CD14-positive monocyte (primary cell): ENCODE data around the gene DRAXIN. TPM values are rescaled to one million over a fixed set of nuclear protein-coding genes. Genes with fewer than 3 reads are reported as not detected.

Source experiments
- DNase-seq, 3 donors: peaks; one replicate each; pipeline ENCODE4 v3.0.0-alpha.2; 2011 to 2022
- H2AFZ ChIP-seq: 2 replicates; pipeline ENCODE4 v1.6.0; 2012; ENCODE audit warnings: mild to moderate bottlenecking, low read depth, low read length, inconsistent platforms; ENCODE audit not compliant: insufficient read depth, poor library complexity, severe bottlenecking
- H3K27ac ChIP-seq, 2 donors: 1 replicate in 1 of 2; 2 replicates in 1 of 2; pipeline ENCODE4 v1.5.1; 2012 to 2013; ENCODE audit warnings: low read length in 2 of 2, control low read depth in 1 of 2, inconsistent platforms in 1 of 2, low read depth in 1 of 2, mild to moderate bottlenecking in 1 of 2
- H3K27me3 ChIP-seq, 2 donors: one replicate each; pipeline versions ENCODE4 v1.6.0 to v1.6.1; 2011 to 2013; ENCODE audit warnings: low read length in 2 of 2; ENCODE audit not compliant: control insufficient read depth in 2 of 2, insufficient read depth in 2 of 2
- H3K36me3 ChIP-seq, 2 donors: replicated peaks in 1 of 2; 1 replicate in 1 of 2; 2 replicates in 1 of 2; pipeline versions ENCODE4 v1.5.1 to v1.6.1; 2012 to 2013; ENCODE audit warnings: low read length in 2 of 2, control low read depth in 1 of 2, inconsistent platforms in 1 of 2, mild to moderate bottlenecking in 1 of 2; ENCODE audit not compliant: insufficient read depth in 2 of 2, control insufficient read depth in 1 of 2
- H3K4me1 ChIP-seq, 2 donors: 1 replicate in 1 of 2; 2 replicates in 1 of 2; pipeline versions ENCODE4 v1.5.1 to v1.6.1; 2012 to 2013; ENCODE audit warnings: low read length in 2 of 2, control low read depth in 1 of 2, inconsistent platforms in 1 of 2, mild to moderate bottlenecking in 1 of 2, moderate library complexity in 1 of 2; ENCODE audit not compliant: insufficient read depth in 2 of 2, control insufficient read depth in 1 of 2
- H3K4me2 ChIP-seq: replicated peaks from 2 replicates; pipeline ENCODE3; 2012; ENCODE audit warnings: low read length, moderate library complexity, mild to moderate bottlenecking; ENCODE audit not compliant: poor library complexity, severe bottlenecking; ENCODE audit errors: extremely low read depth
- H3K4me3 ChIP-seq, 3 experiments: fragments of 200-600 bp in 1 of 3; sonication (generic) in 1 of 3; replicated peaks in 1 of 3; 1 replicate in 2 of 3; 2 replicates in 1 of 3; pipeline ENCODE4 v1.5.1; 2011 to 2013; ENCODE audit warnings: low read length in 3 of 3, mild to moderate bottlenecking in 3 of 3, control low read depth in 2 of 3, low read depth in 2 of 3, inconsistent platforms in 1 of 3, moderate library complexity in 1 of 3
- H3K79me2 ChIP-seq: 2 replicates; pipeline ENCODE4 v1.6.0; 2012; ENCODE audit warnings: mild to moderate bottlenecking, control low read depth, inconsistent platforms, low read length, moderate library complexity; ENCODE audit not compliant: insufficient read depth
- H3K9ac ChIP-seq: 2 replicates; pipeline ENCODE4 v1.6.0; 2017; ENCODE audit warnings: low read length, mild to moderate bottlenecking; ENCODE audit not compliant: insufficient read depth, poor library complexity, severe bottlenecking
- H3K9me3 ChIP-seq, 2 donors: replicated peaks in 1 of 2; 1 replicate in 1 of 2; 2 replicates in 1 of 2; pipeline versions ENCODE4 v1.5.1 to v1.6.1; 2012 to 2013; ENCODE audit warnings: low read length in 2 of 2, control low read depth in 1 of 2; ENCODE audit not compliant: control insufficient read depth in 1 of 2, insufficient read depth in 1 of 2
- H4K20me1 ChIP-seq: 2 replicates; pipeline ENCODE4 v1.6.0; 2012; ENCODE audit warnings: mild to moderate bottlenecking, low read length, control low read depth, moderate library complexity; ENCODE audit not compliant: insufficient read depth
- H3K27ac Mint-ChIP-seq, 7 donors: one replicate each; pipeline ENCODE4 v1.8.0; 2020; ENCODE audit warnings: mild to moderate bottlenecking in 7 of 7, mixed read lengths in 7 of 7, moderate library complexity in 6 of 7, inconsistent platforms in 2 of 7
- H3K27me3 Mint-ChIP-seq, 3 donors: one replicate each; pipeline ENCODE4 v1.8.0; 2021 to 2022; ENCODE audit warnings: low read depth in 3 of 3, mild to moderate bottlenecking in 3 of 3, mixed read lengths in 3 of 3, moderate library complexity in 3 of 3, inconsistent platforms in 1 of 3
- H3K36me3 Mint-ChIP-seq, 2 donors: one replicate each; pipeline ENCODE4 v1.8.0; 2020; ENCODE audit warnings: mixed read lengths in 2 of 2, inconsistent platforms in 1 of 2, mild to moderate bottlenecking in 1 of 2
- H3K4me1 Mint-ChIP-seq: one replicate; pipeline ENCODE4 v1.8.0; 2020; ENCODE audit warnings: mild to moderate bottlenecking, mixed read lengths
- H3K4me3 Mint-ChIP-seq, 2 donors: one replicate each; pipeline ENCODE4 v1.8.0; 2020; ENCODE audit warnings: mild to moderate bottlenecking in 2 of 2, mixed read lengths in 2 of 2, moderate library complexity in 1 of 2
- H3K9me3 Mint-ChIP-seq, 7 donors: one replicate each; pipeline ENCODE4 v1.8.0; 2020 to 2022; ENCODE audit warnings: mixed read lengths in 7 of 7, mild to moderate bottlenecking in 6 of 7, moderate library complexity in 6 of 7, inconsistent platforms in 2 of 7
- CTCF ChIP-seq: fragments of 200-600 bp; IDR thresholded peaks from one replicate; pipeline ENCODE4 v1.8.0; 2022; ENCODE audit warnings: antibody characterized with exemption, mild to moderate bottlenecking
- WGBS: methylation state at CpG from one replicate; pipeline ENCODE4 v1.1.5; 2013; ENCODE audit warnings: missing lambda C conversion rate; ENCODE audit not compliant: insufficient coverage; 5-methylcytosine and 5-hydroxymethylcytosine counted together
- intact Hi-C, 2 donors: fragments of 100-400 bp; cut with micrococcal nuclease; formaldehyde crosslinking; loops; one replicate each; pipeline versions ENCODE4 v1.15.0 to v1.15.1; 2023
- polyA plus RNA-seq, 3 donors: library from polyadenylated mRNA; depleted of rRNA in 1 of 3; unstranded in 2 of 3; stranded (reverse) in 1 of 3; fragments of 300-500 nt in 2 of 3; fragments of >200 nt in 1 of 3; fragmentation: Illumina TruSeq in 2 of 3; gene quantifications; 1 replicate in 2 of 3; 2 replicates in 1 of 3; pipeline ENCODE4 v1.2.3, GENCODE V29; 2012 to 2021

DRAXIN gene
- polyA plus RNA-seq, 3 donors, result 0.14 to 0.27 (median 0.18) TPM

DNA sequence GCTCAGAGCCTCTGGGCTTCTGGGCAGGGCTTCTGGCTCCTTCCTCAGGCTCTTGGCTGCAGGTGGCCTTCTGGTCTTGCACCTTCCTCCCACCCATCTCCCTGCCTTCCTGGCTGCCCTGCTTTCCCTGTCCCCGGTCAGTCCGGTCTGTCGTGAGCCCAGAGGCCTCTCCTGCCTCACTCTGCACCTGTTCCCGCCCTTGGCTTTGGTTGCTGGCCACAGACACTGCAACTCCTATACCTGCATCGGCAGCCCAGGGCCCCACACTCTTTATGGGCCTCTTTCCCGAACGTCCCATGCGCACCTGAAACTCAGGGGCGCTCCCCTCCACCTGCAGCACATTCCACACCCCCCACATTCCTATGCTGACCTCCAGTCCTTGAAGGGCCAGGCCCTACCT, 45.2 kb upstream of the DRAXIN start:
- Mint-ChIP-seq H3K36me3 (peaks cover 4 to 8% of the 10 kb centered on the region in 2 donors), H3K4me1 (peaks cover 22% of the 10 kb centered on the region), H3K4me3 (no peak overlapping the region), H3K27me3 (peaks cover 36 to 44% (median 40%) of the 10 kb centered on the region in 3 donors), H3K27ac (no peak overlapping the region), H3K9me3 (peaks cover 0 to 5% (median 2%) of the 10 kb centered on the region in 7 donors)
- intact Hi-C loops, result loop anchor here in 1 of 2 donors (10.0 kb wide), 1 partner anchor 612 kb away; no protein-coding TSS in a partner anchor
- no peak for DNase-seq
- no peak overlapping the region for H3K9ac ChIP-seq
- H3K9me3 ChIP-seq, result no peaks in the 10 kb centered on the region
- no peaks in the 10 kb centered on the region for H3K36me3 ChIP-seq
- TF ChIP-seq CTCF, result no peak
- H4K20me1 ChIP-seq, result no peaks in the 10 kb centered on the region
- no peak overlapping the region for H3K4me2 ChIP-seq
- H3K27me3 ChIP-seq, result peaks cover 5 to 26% of the 10 kb centered on the region in 2 donors
- H3K4me3 ChIP-seq, result no peak overlapping the region
- peaks cover 5 to 17% of the 10 kb centered on the region in 2 donors for H3K4me1 ChIP-seq
- no peaks in the 10 kb centered on the region for H3K79me2 ChIP-seq
- no peak overlapping the region for H3K27ac ChIP-seq
- H2AFZ ChIP-seq, result no peak overlapping the region
- WGBS, result 95% methylated on average over 7 of the region's 9 CpGs

DNA sequence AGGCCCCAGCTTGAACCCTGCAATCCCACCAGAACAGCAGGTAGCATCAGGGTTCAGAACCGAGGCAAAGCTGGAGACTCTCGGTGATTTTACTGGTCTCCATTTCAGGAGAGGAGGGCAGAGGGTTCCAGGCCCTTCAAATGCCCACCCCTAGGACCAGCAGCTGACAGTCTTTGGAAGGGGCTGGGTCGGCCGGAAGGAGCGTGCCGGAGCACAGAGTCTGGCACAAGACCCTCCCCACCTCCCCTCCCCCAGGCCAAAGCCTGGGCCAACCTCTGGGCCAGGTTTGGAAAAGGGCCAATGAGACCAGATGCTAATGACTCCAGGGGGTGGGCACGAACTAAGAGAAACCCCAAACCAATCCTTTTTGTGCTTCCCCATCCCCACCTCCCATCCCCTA, 44.2 kb upstream of the DRAXIN start:
- H3K36me3 Mint-ChIP-seq, result peaks cover 4 to 9% of the 10 kb centered on the region in 2 donors
- intact Hi-C loops, result loop anchor here in 1 of 2 donors (10.0 kb wide), 1 partner anchor 613 kb away; no protein-coding TSS in a partner anchor
- Histone ChIP-seq H3K9ac (no peak overlapping the region), H3K79me2 (no peaks in the 10 kb centered on the region), H2AFZ (no peak overlapping the region), H3K4me1 (peaks cover 5 to 17% of the 10 kb centered on the region in 2 donors), H3K4me3 (no peak overlapping the region), H3K36me3 (no peaks in the 10 kb centered on the region), H3K27me3 (peaks cover 5 to 34% of the 10 kb centered on the region in 2 donors), H3K9me3 (no peaks in the 10 kb centered on the region), H3K27ac (no peak overlapping the region), H3K4me2 (no peak overlapping the region), H4K20me1 (no peaks in the 10 kb centered on the region)
- WGBS, result 81% methylated on average over 3 of the region's 7 CpGs
- no peak for DNase-seq
- no peak for TF ChIP-seq CTCF
- peaks cover 0 to 5% (median 2%) of the 10 kb centered on the region in 7 donors for H3K9me3 Mint-ChIP-seq
- H3K4me1 Mint-ChIP-seq, result peaks cover 20% of the 10 kb centered on the region
- no peak overlapping the region for H3K27ac Mint-ChIP-seq
- no peak overlapping the region for H3K4me3 Mint-ChIP-seq
- peaks cover 44 to 49% (median 48%) of the 10 kb centered on the region in 3 donors for H3K27me3 Mint-ChIP-seq
